HepG2 (cell line): ENCODE results near the gene PROC. TPM values are rescaled to one million over a fixed set of nuclear protein-coding genes. Genes with fewer than 3 reads are reported as not detected.

Experiments
- ELF3 ChIP-seq: IDR thresholded peaks from 2 replicates; pipeline ENCODE4 v1.6.1; 2016; ENCODE audit warnings: missing genetic modification reagents, missing compliant biosample characterization
- FOXM1 ChIP-seq: sonication (generic); formaldehyde crosslinking; IDR thresholded peaks from 2 replicates; pipeline ENCODE4 v1.5.0; 2020; ENCODE audit warnings: missing genetic modification reagents
- KIAA2018 ChIP-seq: sonication (generic); formaldehyde crosslinking; IDR thresholded peaks from 2 replicates; pipeline ENCODE4 v1.5.0; 2020; ENCODE audit warnings: mild to moderate bottlenecking, missing genetic modification reagents, borderline replicate concordance
- MTF1 ChIP-seq: sonication (generic); formaldehyde crosslinking; IDR thresholded peaks from 2 replicates; pipeline ENCODE4 v1.5.0; 2020; ENCODE audit warnings: missing genetic modification reagents
- NR2F2 ChIP-seq: IDR thresholded peaks from 2 replicates; pipeline ENCODE4 v1.6.1; 2012; ENCODE audit warnings: low read depth, inconsistent platforms, borderline replicate concordance
- SRF ChIP-seq: IDR thresholded peaks from 2 replicates; pipeline ENCODE4 v1.6.1; 2011; ENCODE audit warnings: mild to moderate bottlenecking, low read depth, low read length, moderate library complexity
- SRSF9 ChIP-seq: fragments of 200-400 bp; formaldehyde crosslinking; IDR thresholded peaks from 2 replicates; pipeline ENCODE4 v1.6.1; 2018; ENCODE audit warnings: borderline replicate concordance, mild to moderate bottlenecking, low read depth, low read length; ENCODE audit not compliant: insufficient read depth, poor library complexity, severe bottlenecking
- TARDBP ChIP-seq: sonication (generic); formaldehyde crosslinking; IDR thresholded peaks from 2 replicates; pipeline ENCODE4 v1.8.0; 2022; ENCODE audit warnings: mild to moderate bottlenecking, missing genetic modification reagents
- ZFAT ChIP-seq: sonication (generic); formaldehyde crosslinking; conservative IDR thresholded peaks from 2 replicates; pipeline ENCODE4 v1.8.1; 2023; ENCODE audit warnings: missing genetic modification reagents, inconsistent platforms
- ZNF143 ChIP-seq: sonication (generic); formaldehyde crosslinking; IDR thresholded peaks from 2 replicates; pipeline ENCODE4 v1.4.0; 2020; ENCODE audit warnings: missing genetic modification reagents
- ZNF234 ChIP-seq: sonication (generic); formaldehyde crosslinking; conservative IDR thresholded peaks from 2 replicates; pipeline ENCODE4 v1.5.1; 2020; ENCODE audit warnings: mild to moderate bottlenecking, missing genetic modification reagents
- ZNF34 ChIP-seq: sonication (generic); formaldehyde crosslinking; IDR thresholded peaks from 2 replicates; pipeline ENCODE4 v1.4.0; 2020; ENCODE audit warnings: mild to moderate bottlenecking, missing genetic modification reagents, borderline replicate concordance
- ZNF382 ChIP-seq: sonication (generic); formaldehyde crosslinking; IDR thresholded peaks from 2 replicates; pipeline ENCODE4 v1.5.0; 2020; ENCODE audit warnings: missing genetic modification reagents, mild to moderate bottlenecking, borderline replicate concordance
- polyA plus RNA-seq, 8 experiments: library from polyadenylated mRNA; depleted of rRNA in 3 of 8; stranded (reverse) in 7 of 8; unstranded in 1 of 8; fragments of >200 nt; fragmentation: Illumina TruSeq in 4 of 8; extraction: Trizol in 4 of 8; gene quantifications; 2 replicates each; pipeline versions ENCODE4 v1.2.1 to v1.2.3, GENCODE V29; 2011 to 2016; ENCODE audit warnings: low read depth in 4 of 8, missing spikeins in 1 of 8, mixed read lengths in 1 of 8; ENCODE audit not compliant: insufficient read depth in 1 of 8
- total RNA-seq, 5 experiments: library from RNA; depleted of rRNA; stranded (reverse); fragments of >200 nt; fragmentation: Illumina TruSeq; extraction: Trizol; gene quantifications; 2 replicates each; pipeline ENCODE4 v1.2.3, GENCODE V29; 2016; ENCODE audit warnings: low read depth in 1 of 5
- TF ChIP-seq, protein P1 (sequence below): sonication (generic); formaldehyde crosslinking; conservative IDR thresholded peaks from 2 replicates; pipeline ENCODE4 v1.4.0; 2020; ENCODE audit warnings: missing genetic modification reagents
- TF ChIP-seq, protein P2 (sequence below): sonication (generic); formaldehyde crosslinking; IDR thresholded peaks from 2 replicates; pipeline ENCODE4 v1.4.0; 2020; ENCODE audit warnings: mild to moderate bottlenecking, low read depth, missing genetic modification reagents
- TF ChIP-seq, protein P3 (sequence below): sonication (generic); formaldehyde crosslinking; IDR thresholded peaks from 2 replicates; pipeline ENCODE4 v1.8.0; 2022; ENCODE audit warnings: mild to moderate bottlenecking, missing genetic modification reagents, moderate library complexity

PROC gene
- total and polyA plus RNA-seq, 2 of the 13 experiments (the other 11 are each of a cell fraction or from before 2014, with no cell fraction given), result 134 to 185 TPM

- TF ChIP-seq NR2F2, result no peak
- TF ChIP-seq TARDBP (CRISPR knock-in tag), result peak; percentile 94
- TF ChIP-seq ZNF234 (CRISPR knock-in tag), result 0 out of 2 replicates have a peak, but pooled peaks have one; percentile 18
- no peak for TF ChIP-seq SRF
- TF ChIP-seq ZNF143 (CRISPR knock-in tag), result no peak
- TF ChIP-seq, protein P1, sequence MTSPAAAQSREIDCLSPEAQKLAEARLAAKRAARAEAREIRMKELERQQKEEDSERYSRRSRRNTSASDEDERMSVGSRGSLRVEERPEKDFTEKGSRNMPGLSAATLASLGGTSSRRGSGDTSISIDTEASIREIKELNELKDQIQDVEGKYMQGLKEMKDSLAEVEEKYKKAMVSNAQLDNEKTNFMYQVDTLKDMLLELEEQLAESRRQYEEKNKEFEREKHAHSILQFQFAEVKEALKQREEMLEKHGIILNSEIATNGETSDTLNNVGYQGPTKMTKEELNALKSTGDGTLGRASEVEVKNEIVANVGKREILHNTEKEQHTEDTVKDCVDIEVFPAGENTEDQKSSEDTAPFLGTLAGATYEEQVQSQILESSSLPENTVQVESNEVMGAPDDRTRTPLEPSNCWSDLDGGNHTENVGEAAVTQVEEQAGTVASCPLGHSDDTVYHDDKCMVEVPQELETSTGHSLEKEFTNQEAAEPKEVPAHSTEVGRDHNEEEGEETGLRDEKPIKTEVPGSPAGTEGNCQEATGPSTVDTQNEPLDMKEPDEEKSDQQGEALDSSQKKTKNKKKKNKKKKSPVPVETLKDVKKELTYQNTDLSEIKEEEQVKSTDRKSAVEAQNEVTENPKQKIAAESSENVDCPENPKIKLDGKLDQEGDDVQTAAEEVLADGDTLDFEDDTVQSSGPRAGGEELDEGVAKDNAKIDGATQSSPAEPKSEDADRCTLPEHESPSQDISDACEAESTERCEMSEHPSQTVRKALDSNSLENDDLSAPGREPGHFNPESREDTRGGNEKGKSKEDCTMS (CRISPR knock-in tag), result no peak
- TF ChIP-seq ELF3, result no peak; the same call in 1 of the 2 replicates
- TF ChIP-seq ZNF382 (CRISPR knock-in tag), result no peak
- TF ChIP-seq, protein P2, sequence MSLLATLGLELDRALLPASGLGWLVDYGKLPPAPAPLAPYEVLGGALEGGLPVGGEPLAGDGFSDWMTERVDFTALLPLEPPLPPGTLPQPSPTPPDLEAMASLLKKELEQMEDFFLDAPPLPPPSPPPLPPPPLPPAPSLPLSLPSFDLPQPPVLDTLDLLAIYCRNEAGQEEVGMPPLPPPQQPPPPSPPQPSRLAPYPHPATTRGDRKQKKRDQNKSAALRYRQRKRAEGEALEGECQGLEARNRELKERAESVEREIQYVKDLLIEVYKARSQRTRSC, result no peak; the same call in 1 of the 2 replicates
- no peak for TF ChIP-seq SRSF9
- TF ChIP-seq FOXM1 (CRISPR knock-in tag), result no peak
- no peak for TF ChIP-seq ZNF34 (CRISPR knock-in tag)
- TF ChIP-seq, protein P3, sequence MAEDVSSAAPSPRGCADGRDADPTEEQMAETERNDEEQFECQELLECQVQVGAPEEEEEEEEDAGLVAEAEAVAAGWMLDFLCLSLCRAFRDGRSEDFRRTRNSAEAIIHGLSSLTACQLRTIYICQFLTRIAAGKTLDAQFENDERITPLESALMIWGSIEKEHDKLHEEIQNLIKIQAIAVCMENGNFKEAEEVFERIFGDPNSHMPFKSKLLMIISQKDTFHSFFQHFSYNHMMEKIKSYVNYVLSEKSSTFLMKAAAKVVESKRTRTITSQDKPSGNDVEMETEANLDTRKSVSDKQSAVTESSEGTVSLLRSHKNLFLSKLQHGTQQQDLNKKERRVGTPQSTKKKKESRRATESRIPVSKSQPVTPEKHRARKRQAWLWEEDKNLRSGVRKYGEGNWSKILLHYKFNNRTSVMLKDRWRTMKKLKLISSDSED (CRISPR knock-in tag), result peak; percentile 94; the same call in 1 of the 2 replicates
- no peak for TF ChIP-seq ZFAT (CRISPR knock-in tag)
- no peak for TF ChIP-seq MTF1 (CRISPR knock-in tag)
- no peak for TF ChIP-seq KIAA2018 (CRISPR knock-in tag)
Measured at GRCh38 chr2:127386764-127387654, 31.2 kb upstream of the PROC start (continued).
